SK-N-MC (cell line): ENCODE measurements around the gene SSC4D.

Source experiments
- EZH2 ChIP-seq: fragments of 200-600 bp; sonication (generic); IDR thresholded peaks from one replicate; pipeline ENCODE4 v1.6.1; 2017; ENCODE audit warnings: antibody characterized with exemption
- POLR2AphosphoS5 ChIP-seq: IDR thresholded peaks from 2 replicates; pipeline ENCODE4 v1.6.1; 2012; ENCODE audit warnings: mild to moderate bottlenecking, low read depth, low read length, borderline replicate concordance

DNA sequence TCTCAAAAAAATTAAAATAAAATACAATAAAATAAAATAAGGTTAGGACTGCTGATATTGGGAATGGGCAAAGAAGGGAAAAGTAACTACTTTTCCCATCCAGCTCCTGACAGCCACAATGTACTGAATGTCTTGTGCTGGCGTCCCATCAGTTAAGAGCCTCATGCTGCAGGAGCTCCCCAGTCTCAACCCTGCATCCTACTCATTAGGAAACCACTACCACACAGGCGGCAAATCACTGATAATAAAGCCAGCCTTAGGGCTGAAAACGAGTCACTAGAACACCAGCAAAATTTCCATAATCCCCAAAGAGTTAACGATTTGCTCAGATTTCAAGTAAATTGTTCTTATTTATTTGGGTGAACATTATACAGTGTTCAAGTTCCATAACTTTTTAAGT lies 55.0 kb downstream of the SSC4D start:
- no peak for TF ChIP-seq POLR2AphosphoS5
- TF ChIP-seq EZH2 = no peak
